ENCODE data around the gene ETNK2. TPM values are rescaled to one million over a fixed set of nuclear protein-coding genes. Genes with fewer than 3 reads are reported as not detected.

ETNK2 gene
- total RNA-seq, 4 donors from 2014 or later: 2.3 to 23.9 (median 13.9) TPM

DNA sequence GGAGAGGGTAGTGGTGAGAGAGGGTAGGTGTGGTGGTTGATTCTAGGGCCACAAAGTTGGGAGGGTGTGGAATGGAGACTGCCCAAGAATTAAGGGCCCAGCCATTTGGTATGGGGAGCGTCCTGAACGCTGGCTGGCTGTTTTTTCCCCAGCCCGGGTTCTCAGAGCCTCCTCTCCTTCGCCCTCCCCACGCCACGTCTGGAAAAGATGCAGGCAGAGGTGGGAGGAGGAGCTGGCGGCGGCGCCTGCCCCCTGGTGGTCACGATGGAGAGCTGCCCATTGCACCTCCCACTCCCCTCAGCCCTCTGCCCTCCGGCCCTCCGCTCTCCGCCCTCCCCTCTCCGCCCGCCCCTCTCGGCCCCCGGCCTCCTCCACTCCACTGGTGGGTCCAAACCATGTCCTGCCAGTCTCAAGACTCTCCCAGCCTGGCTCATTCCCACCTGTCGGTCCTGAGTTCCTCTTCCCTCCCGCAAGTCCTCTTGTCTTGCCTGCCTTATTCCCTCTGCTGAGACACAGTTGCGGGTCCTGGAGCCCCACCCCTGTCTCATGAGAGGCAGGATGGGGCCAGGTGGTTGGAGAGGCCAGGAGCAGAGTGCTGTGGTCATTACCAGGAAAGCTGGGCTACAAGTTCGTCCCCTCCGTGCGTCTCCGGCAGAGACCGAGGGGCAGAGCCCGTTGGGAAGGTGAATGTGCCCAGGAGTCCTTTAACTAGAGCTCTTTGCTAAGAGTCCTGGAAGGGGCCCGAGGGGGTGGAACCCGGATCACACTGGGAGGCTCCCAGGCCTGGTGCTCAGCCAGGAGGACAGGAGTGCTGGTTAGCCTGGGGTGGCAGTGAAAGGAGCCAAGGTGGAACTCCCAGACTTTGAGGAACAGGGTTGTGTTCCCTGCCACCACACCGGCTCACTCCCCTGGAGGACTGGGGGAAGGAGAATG is 22.6 kb downstream of the ETNK2 start:
- intact Hi-C loops (cut with DNase I; ENCODE audit: low total_unique reads): loop anchor here (2.0 to 5.0 kb wide), 2 partner anchors 57 to 268 kb away; partner anchors contain the start of genes SNRPE and SOX13
- no peaks in the 10 kb centered on the region for H3K9me3 ChIP-seq
- DNase-seq: peak; percentile 80 to 82
- H3K27ac ChIP-seq: peak overlapping the region; percentile 76 to 82
- TF ChIP-seq, protein P1, sequence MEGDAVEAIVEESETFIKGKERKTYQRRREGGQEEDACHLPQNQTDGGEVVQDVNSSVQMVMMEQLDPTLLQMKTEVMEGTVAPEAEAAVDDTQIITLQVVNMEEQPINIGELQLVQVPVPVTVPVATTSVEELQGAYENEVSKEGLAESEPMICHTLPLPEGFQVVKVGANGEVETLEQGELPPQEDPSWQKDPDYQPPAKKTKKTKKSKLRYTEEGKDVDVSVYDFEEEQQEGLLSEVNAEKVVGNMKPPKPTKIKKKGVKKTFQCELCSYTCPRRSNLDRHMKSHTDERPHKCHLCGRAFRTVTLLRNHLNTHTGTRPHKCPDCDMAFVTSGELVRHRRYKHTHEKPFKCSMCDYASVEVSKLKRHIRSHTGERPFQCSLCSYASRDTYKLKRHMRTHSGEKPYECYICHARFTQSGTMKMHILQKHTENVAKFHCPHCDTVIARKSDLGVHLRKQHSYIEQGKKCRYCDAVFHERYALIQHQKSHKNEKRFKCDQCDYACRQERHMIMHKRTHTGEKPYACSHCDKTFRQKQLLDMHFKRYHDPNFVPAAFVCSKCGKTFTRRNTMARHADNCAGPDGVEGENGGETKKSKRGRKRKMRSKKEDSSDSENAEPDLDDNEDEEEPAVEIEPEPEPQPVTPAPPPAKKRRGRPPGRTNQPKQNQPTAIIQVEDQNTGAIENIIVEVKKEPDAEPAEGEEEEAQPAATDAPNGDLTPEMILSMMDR (IDR thresholded peaks at IDR 0.05): peak; percentile 92 to 96 (median 95)
- no peak for TF ChIP-seq POLR2A (IDR thresholded peaks at IDR 0.05)
- H3K4me3 ChIP-seq: peak overlapping the region; percentile 22 to 26
- no peaks in the 10 kb centered on the region for H3K36me3 ChIP-seq
- peaks cover 22 to 32% of the 10 kb centered on the region in 2 donors for H3K4me1 ChIP-seq
- no peaks in the 10 kb centered on the region for H3K27me3 ChIP-seq

- Histone ChIP-seq H3K27me3 (no peaks in the 10 kb centered on the region), H3K4me1 (peaks cover 22 to 32% of the 10 kb centered on the region in 2 donors), H3K27ac (peak overlapping the region; percentile 76 to 82), H3K9me3 (no peaks in the 10 kb centered on the region), H3K36me3 (no peaks in the 10 kb centered on the region), H3K4me3 (no peak overlapping the region)
- no peak for DNase-seq
- intact Hi-C loops (cut with DNase I; ENCODE audit: low total_unique reads): loop anchor here (2.0 to 5.0 kb wide), 2 partner anchors 56 to 268 kb away; partner anchors contain the start of genes SNRPE and SOX13
- TF ChIP-seq, protein P1 (IDR thresholded peaks at IDR 0.05): no peak
- TF ChIP-seq POLR2A (IDR thresholded peaks at IDR 0.05): no peak
Observed at GRCh38 chr1:204128464-204128963, 23.3 kb downstream of the ETNK2 start.

DNA sequence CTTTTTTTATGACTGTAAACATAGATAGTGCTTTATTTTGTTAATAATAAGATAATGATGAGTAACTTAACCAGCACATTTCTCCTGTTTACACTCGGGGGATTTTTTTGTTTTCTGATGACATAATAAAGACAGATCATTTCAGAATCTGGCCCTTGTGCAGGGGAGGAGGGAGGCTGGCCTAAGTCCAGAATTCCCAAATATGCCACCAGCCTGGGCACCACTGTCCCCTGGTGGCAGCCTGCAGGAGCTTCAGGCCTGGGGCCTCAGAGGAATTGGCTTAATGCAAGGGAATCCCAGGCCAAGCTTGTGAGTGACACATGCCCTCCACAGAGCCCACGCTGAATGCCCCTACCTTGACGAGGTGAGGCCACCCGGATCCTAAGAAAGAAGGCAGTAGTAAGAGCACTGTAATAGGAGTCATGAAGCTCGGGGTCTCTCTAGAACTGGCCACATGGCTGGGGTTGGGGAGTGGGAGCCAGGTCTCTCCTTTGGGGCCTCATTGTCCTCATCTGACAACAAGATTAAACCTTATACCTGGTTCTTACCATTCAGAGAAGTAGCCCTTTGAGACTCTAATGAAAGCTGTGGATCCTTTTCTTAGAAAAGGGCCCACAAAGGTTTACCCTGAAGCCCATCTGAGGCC is 24.1 kb downstream of the ETNK2 start:
- H3K27me3 ChIP-seq: no peaks in the 10 kb centered on the region
- H3K4me1 ChIP-seq: peaks cover 22 to 32% of the 10 kb centered on the region in 2 donors
- no peaks in the 10 kb centered on the region for H3K36me3 ChIP-seq
- H3K4me3 ChIP-seq: no peak overlapping the region
- peak; percentile 74 to 84 for DNase-seq
- intact Hi-C loops (cut with DNase I; ENCODE audit: low total_unique reads): loop anchor here (2.0 to 5.0 kb wide), 2 partner anchors 55 to 267 kb away; partner anchors contain the start of genes SNRPE and SOX13
- peak overlapping the region; percentile 76 to 82 for H3K27ac ChIP-seq
- TF ChIP-seq POLR2A (IDR thresholded peaks at IDR 0.05): no peak
- TF ChIP-seq, protein P1 (IDR thresholded peaks at IDR 0.05): peak; percentile 91 to 98 (median 96)
- no peaks in the 10 kb centered on the region for H3K9me3 ChIP-seq

GRCh38 chr1:204126956-204127355 is 24.9 kb downstream of the ETNK2 start:
- intact Hi-C loops (cut with DNase I; ENCODE audit: low total_unique reads): loop anchor here (5.0 kb wide), 1 partner anchor 55 kb away; the partner anchor contains the start of gene SOX13
- Histone ChIP-seq H3K27ac (peak overlapping the region; percentile 76 to 82), H3K9me3 (no peaks in the 10 kb centered on the region), H3K27me3 (no peaks in the 10 kb centered on the region), H3K36me3 (no peaks in the 10 kb centered on the region), H3K4me1 (peaks cover 22 to 32% of the 10 kb centered on the region in 2 donors), H3K4me3 (no peak overlapping the region)
- no peak for DNase-seq
- TF ChIP-seq POLR2A (IDR thresholded peaks at IDR 0.05): no peak
- TF ChIP-seq, protein P1 (IDR thresholded peaks at IDR 0.05): no peak

All from uterus (tissue), 4 donors.